ENCODE data around the gene MAP4K2. TPM values are rescaled to one million over a fixed set of nuclear protein-coding genes. Genes with fewer than 3 reads are reported as not detected.
A peak's percentile ranks its signal among the peaks of the same experiment; 100 is the strongest.

Gene MAP4K2
- polyA plus RNA-seq, 1 of the 3 experiments (the other 2 are of a cell fraction): 20.0 TPM

- TF ChIP-seq GABPA (IDR thresholded peaks at IDR 0.05; ENCODE audit: low read depth): no peak
- no peak for TF ChIP-seq FOXM1 (IDR thresholded peaks at IDR 0.05; ENCODE audit: low read depth)
- no peak for TF ChIP-seq GATA2 (CRISPR knock-in tag; IDR thresholded peaks at IDR 0.05)
- TF ChIP-seq, protein P1, sequence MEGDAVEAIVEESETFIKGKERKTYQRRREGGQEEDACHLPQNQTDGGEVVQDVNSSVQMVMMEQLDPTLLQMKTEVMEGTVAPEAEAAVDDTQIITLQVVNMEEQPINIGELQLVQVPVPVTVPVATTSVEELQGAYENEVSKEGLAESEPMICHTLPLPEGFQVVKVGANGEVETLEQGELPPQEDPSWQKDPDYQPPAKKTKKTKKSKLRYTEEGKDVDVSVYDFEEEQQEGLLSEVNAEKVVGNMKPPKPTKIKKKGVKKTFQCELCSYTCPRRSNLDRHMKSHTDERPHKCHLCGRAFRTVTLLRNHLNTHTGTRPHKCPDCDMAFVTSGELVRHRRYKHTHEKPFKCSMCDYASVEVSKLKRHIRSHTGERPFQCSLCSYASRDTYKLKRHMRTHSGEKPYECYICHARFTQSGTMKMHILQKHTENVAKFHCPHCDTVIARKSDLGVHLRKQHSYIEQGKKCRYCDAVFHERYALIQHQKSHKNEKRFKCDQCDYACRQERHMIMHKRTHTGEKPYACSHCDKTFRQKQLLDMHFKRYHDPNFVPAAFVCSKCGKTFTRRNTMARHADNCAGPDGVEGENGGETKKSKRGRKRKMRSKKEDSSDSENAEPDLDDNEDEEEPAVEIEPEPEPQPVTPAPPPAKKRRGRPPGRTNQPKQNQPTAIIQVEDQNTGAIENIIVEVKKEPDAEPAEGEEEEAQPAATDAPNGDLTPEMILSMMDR (IDR thresholded peaks at IDR 0.05): no peak
- TF ChIP-seq, protein P2, sequence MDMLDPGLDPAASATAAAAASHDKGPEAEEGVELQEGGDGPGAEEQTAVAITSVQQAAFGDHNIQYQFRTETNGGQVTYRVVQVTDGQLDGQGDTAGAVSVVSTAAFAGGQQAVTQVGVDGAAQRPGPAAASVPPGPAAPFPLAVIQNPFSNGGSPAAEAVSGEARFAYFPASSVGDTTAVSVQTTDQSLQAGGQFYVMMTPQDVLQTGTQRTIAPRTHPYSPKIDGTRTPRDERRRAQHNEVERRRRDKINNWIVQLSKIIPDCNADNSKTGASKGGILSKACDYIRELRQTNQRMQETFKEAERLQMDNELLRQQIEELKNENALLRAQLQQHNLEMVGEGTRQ (IDR thresholded peaks at IDR 0.05; ENCODE audit: borderline replicate concordance, low read depth, low read length): no peak
- no peak for TF ChIP-seq FOSL2 (IDR thresholded peaks at IDR 0.05; ENCODE audit: borderline replicate concordance, low read depth)
- TF ChIP-seq RXRA (IDR thresholded peaks at IDR 0.05; ENCODE audit: borderline replicate concordance, low read depth): no peak
- no peak for TF ChIP-seq ZBTB33 (IDR thresholded peaks at IDR 0.05; ENCODE audit: borderline replicate concordance, low read depth)
- TF ChIP-seq NRF1 (IDR thresholded peaks at IDR 0.05; ENCODE audit: low read depth, low read length): no peak
- no peak for TF ChIP-seq FOXJ3 (CRISPR knock-in tag; IDR thresholded peaks at IDR 0.05)
- TF ChIP-seq ELF1 (IDR thresholded peaks at IDR 0.05): no peak
- TF ChIP-seq, protein P3, sequence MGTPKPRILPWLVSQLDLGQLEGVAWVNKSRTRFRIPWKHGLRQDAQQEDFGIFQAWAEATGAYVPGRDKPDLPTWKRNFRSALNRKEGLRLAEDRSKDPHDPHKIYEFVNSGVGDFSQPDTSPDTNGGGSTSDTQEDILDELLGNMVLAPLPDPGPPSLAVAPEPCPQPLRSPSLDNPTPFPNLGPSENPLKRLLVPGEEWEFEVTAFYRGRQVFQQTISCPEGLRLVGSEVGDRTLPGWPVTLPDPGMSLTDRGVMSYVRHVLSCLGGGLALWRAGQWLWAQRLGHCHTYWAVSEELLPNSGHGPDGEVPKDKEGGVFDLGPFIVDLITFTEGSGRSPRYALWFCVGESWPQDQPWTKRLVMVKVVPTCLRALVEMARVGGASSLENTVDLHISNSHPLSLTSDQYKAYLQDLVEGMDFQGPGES (IDR thresholded peaks at IDR 0.05; ENCODE audit: low read depth, low read length): no peak
- TF ChIP-seq, protein P4, sequence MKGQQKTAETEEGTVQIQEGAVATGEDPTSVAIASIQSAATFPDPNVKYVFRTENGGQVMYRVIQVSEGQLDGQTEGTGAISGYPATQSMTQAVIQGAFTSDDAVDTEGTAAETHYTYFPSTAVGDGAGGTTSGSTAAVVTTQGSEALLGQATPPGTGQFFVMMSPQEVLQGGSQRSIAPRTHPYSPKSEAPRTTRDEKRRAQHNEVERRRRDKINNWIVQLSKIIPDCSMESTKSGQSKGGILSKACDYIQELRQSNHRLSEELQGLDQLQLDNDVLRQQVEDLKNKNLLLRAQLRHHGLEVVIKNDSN (IDR thresholded peaks at IDR 0.05; ENCODE audit: borderline replicate concordance, low read depth): no peak
- TF ChIP-seq RAD21 (IDR thresholded peaks at IDR 0.05; ENCODE audit: low read length): no peak
- TF ChIP-seq YY1 (IDR thresholded peaks at IDR 0.05; ENCODE audit: low read depth): no peak
- TF ChIP-seq PBX3 (IDR thresholded peaks at IDR 0.05): no peak
- TF ChIP-seq RFX5 (IDR thresholded peaks at IDR 0.05; ENCODE audit: low read length): no peak
- no peak for TF ChIP-seq JUND (IDR thresholded peaks at IDR 0.05)
- TF ChIP-seq MAX (IDR thresholded peaks at IDR 0.05; ENCODE audit: low read depth): no peak
- TF ChIP-seq, protein P5, sequence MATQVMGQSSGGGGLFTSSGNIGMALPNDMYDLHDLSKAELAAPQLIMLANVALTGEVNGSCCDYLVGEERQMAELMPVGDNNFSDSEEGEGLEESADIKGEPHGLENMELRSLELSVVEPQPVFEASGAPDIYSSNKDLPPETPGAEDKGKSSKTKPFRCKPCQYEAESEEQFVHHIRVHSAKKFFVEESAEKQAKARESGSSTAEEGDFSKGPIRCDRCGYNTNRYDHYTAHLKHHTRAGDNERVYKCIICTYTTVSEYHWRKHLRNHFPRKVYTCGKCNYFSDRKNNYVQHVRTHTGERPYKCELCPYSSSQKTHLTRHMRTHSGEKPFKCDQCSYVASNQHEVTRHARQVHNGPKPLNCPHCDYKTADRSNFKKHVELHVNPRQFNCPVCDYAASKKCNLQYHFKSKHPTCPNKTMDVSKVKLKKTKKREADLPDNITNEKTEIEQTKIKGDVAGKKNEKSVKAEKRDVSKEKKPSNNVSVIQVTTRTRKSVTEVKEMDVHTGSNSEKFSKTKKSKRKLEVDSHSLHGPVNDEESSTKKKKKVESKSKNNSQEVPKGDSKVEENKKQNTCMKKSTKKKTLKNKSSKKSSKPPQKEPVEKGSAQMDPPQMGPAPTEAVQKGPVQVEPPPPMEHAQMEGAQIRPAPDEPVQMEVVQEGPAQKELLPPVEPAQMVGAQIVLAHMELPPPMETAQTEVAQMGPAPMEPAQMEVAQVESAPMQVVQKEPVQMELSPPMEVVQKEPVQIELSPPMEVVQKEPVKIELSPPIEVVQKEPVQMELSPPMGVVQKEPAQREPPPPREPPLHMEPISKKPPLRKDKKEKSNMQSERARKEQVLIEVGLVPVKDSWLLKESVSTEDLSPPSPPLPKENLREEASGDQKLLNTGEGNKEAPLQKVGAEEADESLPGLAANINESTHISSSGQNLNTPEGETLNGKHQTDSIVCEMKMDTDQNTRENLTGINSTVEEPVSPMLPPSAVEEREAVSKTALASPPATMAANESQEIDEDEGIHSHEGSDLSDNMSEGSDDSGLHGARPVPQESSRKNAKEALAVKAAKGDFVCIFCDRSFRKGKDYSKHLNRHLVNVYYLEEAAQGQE (IDR thresholded peaks at IDR 0.05; ENCODE audit: low read depth, low read length): no peak
- H2AFZ ChIP-seq (ENCODE audit: low read depth): no peak overlapping the region
- no peak overlapping the region for H3K27ac ChIP-seq (ENCODE audit: low read depth in 2 of 2, low read length in 1 of 2)
- no peak overlapping the region for H3K4me2 ChIP-seq
- no peak overlapping the region for H3K9ac ChIP-seq
- WGBS (ENCODE audit: low lambda C conversion rate): 82% methylated on average over 12 of the region's 13 CpGs
- ChIA-PET POLR2A (no interaction called here), CTCF (interaction anchor here (0.6 to 2.3 kb wide), 4 partner anchors 11 to 13 kb away, joined by 3 to 9 read pairs (median 4); no protein-coding TSS in a partner anchor)
- H3F3A ChIP-seq (replicated peaks; ENCODE audit: insufficient read depth): peaks cover 11% of the 10 kb centered on the region
- no peaks in the 10 kb centered on the region for H3K36me3 ChIP-seq (replicated peaks in 1 of 2; ENCODE audit: control insufficient read depth in 1 of 2, insufficient read depth in 2 of 2, low read length in 1 of 2)
- no peaks in the 10 kb centered on the region for H3K9me2 ChIP-seq
- no peaks in the 10 kb centered on the region for H3K27me3 ChIP-seq (ENCODE audit: insufficient read depth)
- no peaks in the 10 kb centered on the region for H4K20me1 ChIP-seq (ENCODE audit: insufficient read depth)
- H3K79me2 ChIP-seq (ENCODE audit: insufficient read depth): no peaks in the 10 kb centered on the region
- H3K9me3 ChIP-seq: no peaks in the 10 kb centered on the region
- H3K4me3 ChIP-seq (ENCODE audit: low read depth in 2 of 2, low read length in 1 of 2): no peak overlapping the region
- peaks cover 0 to 12% of the 10 kb centered on the region in 2 experiments; a peak in 1 of 4 replicates for H3K4me1 ChIP-seq (ENCODE audit: control insufficient read depth in 1 of 2, insufficient read depth in 2 of 2, low read depth in 1 of 2, low read length in 1 of 2)
- peak; percentile 15 for DNase-seq
These were observed 47.2 kb downstream of the MAP4K2 start for GRCh38 chr11:64755681-64756361.
